Panc1 (cell line): ENCODE results near the gene UGGT2. TPM values are rescaled to one million over a fixed set of nuclear protein-coding genes. Genes with fewer than 3 reads are reported as not detected.

Source experiments
- ATAC-seq: fragments of 200-7000 bp; cut with Tn5 transposase; 2 replicates; pipeline ENCODE4 v1.9.1; 2020; ENCODE audit warnings: mild to moderate bottlenecking, moderate library complexity
- BruUV-seq: library from RNA; stranded (reverse); fragments of 400-500 nt; replicated peaks from 2 replicates; lab custom pipeline; 2021; lab: Mats Ljungman, UMichigan
- CTCF ChIA-PET: fragments of 300-600 bp; sonication (Branson Sonifier 250); formaldehyde crosslinking; loops from one replicate; lab custom pipeline; 2022; ENCODE audit warnings: antibody characterized with exemption; lab: Charles Lee
- POLR2A ChIA-PET: fragments of 300-600 bp; sonication (Branson Sonifier 250); formaldehyde crosslinking; loops from one replicate; lab custom pipeline; 2022; ENCODE audit warnings: antibody characterized with exemption; lab: Charles Lee
- DNase-seq: peaks from one replicate; pipeline ENCODE4 v3.0.0-alpha.2; 2010; ENCODE audit warnings: low read depth, low spot score
- H3K27ac ChIP-seq: 2 replicates; pipeline ENCODE4 v1.5.1; 2011; ENCODE audit warnings: mild to moderate bottlenecking, low read length, inconsistent platforms
- H3K27me3 ChIP-seq: fragments of 200-500 bp; sonication (Bioruptor generic); 2 replicates; pipeline ENCODE4 v1.6.0; 2014; ENCODE audit warnings: low read length, inconsistent platforms; ENCODE audit not compliant: control insufficient read depth, insufficient read depth
- H3K36me3 ChIP-seq: fragments of 200-500 bp; sonication (Bioruptor generic); 2 replicates; pipeline ENCODE4 v1.5.1; 2014; ENCODE audit warnings: inconsistent platforms, mild to moderate bottlenecking, low read length, moderate library complexity; ENCODE audit not compliant: control insufficient read depth, insufficient read depth
- H3K4me1 ChIP-seq: 2 replicates; pipeline ENCODE4 v1.5.1; 2011; ENCODE audit warnings: inconsistent platforms, mild to moderate bottlenecking, low read length, moderate library complexity; ENCODE audit not compliant: control insufficient read depth, insufficient read depth
- H3K4me3 ChIP-seq, 2 experiments: 2 replicates each; pipeline ENCODE4 v1.5.1; 2011 to 2012; ENCODE audit warnings: low read depth in 2 of 2, low read length in 2 of 2, mild to moderate bottlenecking in 2 of 2, inconsistent platforms in 1 of 2, moderate library complexity in 1 of 2
- H3K9me3 ChIP-seq: fragments of 200-500 bp; sonication (Bioruptor generic); 2 replicates; pipeline ENCODE4 v1.5.1; 2014; ENCODE audit warnings: low read depth, mild to moderate bottlenecking, inconsistent platforms, low read length, moderate library complexity; ENCODE audit not compliant: control insufficient read depth, insufficient read depth
- POLR2AphosphoS5 ChIP-seq: IDR thresholded peaks from 2 replicates; pipeline ENCODE4 v1.6.1; 2012; ENCODE audit warnings: mild to moderate bottlenecking, low read depth, low read length, moderate library complexity
- SIN3A ChIP-seq: IDR thresholded peaks from 2 replicates; pipeline ENCODE4 v1.6.1; 2012; ENCODE audit warnings: low read depth, mild to moderate bottlenecking, low read length, moderate library complexity, borderline replicate concordance; ENCODE audit not compliant: insufficient read depth
- TCF7L2 ChIP-seq: IDR thresholded peaks from 2 replicates; pipeline ENCODE4 v1.6.1; 2011; ENCODE audit warnings: mild to moderate bottlenecking, low read depth, low read length, inconsistent platforms
- in situ Hi-C: cut with HindIII; loops from 2 replicates; pipeline ENCODE4 v1.10.0; 2016; ENCODE audit warnings: low sequenced_read_pairs, low pct_unique_long_range_greater_than_20kb
- intact Hi-C: fragments of 100-400 bp; cut with micrococcal nuclease; formaldehyde crosslinking; loops from one replicate; pipeline ENCODE4 v1.10.0; 2022; ENCODE audit not compliant: unreplicated experiment
- total RNA-seq: library from RNA; stranded (reverse); gene quantifications from one replicate; pipeline ENCODE4 v1.2.1, GENCODE V29; 2021; ENCODE audit not compliant: unreplicated experiment
- TF ChIP-seq, protein P1 (sequence below): fragments of 450-650 bp; IDR thresholded peaks from 2 replicates; pipeline ENCODE4 v1.5.1; 2017; ENCODE audit warnings: mild to moderate bottlenecking
- TF ChIP-seq, protein P2 (sequence below), 2 experiments: IDR thresholded peaks; 2 replicates each; pipeline ENCODE4 v1.6.1; 2011 to 2012; ENCODE audit warnings: low read depth in 2 of 2, control low read depth in 1 of 2, low read length in 1 of 2, mild to moderate bottlenecking in 1 of 2, moderate library complexity in 1 of 2; ENCODE audit not compliant: insufficient read depth in 1 of 2

UGGT2 gene
- total RNA-seq, 1 experiment from 2014 or later = 22.9 TPM

DNA sequence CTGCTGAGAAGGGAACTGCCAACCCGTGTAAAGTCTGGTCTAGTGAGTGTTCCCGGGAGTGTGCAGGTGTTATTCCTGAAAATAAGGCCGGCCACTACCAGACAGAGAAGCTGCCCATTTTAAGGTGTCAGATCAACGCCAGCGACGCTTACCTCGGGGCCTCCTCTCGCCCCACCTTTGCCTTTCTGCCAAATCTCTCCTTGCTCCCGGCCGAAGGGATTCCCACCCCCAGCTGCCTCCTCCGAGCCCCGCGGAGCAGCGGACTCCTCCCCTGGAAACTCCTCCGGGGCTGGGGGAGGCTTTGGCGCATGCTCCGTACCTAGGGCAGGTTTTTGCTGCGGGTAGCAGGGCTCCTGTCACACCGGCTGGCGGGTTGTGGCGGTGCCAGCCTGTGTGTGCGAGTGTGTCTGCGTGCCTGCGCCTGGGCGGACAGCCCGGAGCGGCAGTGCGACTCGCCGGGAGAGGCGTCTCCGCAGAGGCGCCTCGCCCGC lies 36.6 kb upstream of the UGGT2 start, which contains the start of gene HS6ST3:
Gene HS6ST3, plus strand, starts transcription at position 359 of the 491 bp plus-strand sequence.
- no peak for DNase-seq
- Histone ChIP-seq H3K4me3 (peak within 1 kb of the TSS; percentile 42 to 51), H3K27me3 (peaks cover 38% of the 10 kb centered on the region), H3K27ac (no peak within 1 kb of the TSS), H3K9me3 (no peaks in the 10 kb centered on the region), H3K36me3 (no peaks in the 10 kb centered on the region), H3K4me1 (no peaks in the 10 kb centered on the region; the same call in 1 of the 2 replicates)
- no TSS peak for BruUV-seq
- ATAC-seq = peak; percentile 84
- CTCF ChIA-PET = interaction anchor here (0.5 kb wide), 1 partner anchor 1053 kb away, joined by 3 read pairs; no protein-coding TSS in a partner anchor
- intact Hi-C loops = no loop called here
- POLR2A ChIA-PET = no interaction called here
- in situ Hi-C loops = no loop called here
- TF ChIP-seq TCF7L2 (no peak), SIN3A (no peak), POLR2AphosphoS5 (no peak)
- TF ChIP-seq, protein P1, sequence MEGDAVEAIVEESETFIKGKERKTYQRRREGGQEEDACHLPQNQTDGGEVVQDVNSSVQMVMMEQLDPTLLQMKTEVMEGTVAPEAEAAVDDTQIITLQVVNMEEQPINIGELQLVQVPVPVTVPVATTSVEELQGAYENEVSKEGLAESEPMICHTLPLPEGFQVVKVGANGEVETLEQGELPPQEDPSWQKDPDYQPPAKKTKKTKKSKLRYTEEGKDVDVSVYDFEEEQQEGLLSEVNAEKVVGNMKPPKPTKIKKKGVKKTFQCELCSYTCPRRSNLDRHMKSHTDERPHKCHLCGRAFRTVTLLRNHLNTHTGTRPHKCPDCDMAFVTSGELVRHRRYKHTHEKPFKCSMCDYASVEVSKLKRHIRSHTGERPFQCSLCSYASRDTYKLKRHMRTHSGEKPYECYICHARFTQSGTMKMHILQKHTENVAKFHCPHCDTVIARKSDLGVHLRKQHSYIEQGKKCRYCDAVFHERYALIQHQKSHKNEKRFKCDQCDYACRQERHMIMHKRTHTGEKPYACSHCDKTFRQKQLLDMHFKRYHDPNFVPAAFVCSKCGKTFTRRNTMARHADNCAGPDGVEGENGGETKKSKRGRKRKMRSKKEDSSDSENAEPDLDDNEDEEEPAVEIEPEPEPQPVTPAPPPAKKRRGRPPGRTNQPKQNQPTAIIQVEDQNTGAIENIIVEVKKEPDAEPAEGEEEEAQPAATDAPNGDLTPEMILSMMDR = no peak
- TF ChIP-seq, protein P2, sequence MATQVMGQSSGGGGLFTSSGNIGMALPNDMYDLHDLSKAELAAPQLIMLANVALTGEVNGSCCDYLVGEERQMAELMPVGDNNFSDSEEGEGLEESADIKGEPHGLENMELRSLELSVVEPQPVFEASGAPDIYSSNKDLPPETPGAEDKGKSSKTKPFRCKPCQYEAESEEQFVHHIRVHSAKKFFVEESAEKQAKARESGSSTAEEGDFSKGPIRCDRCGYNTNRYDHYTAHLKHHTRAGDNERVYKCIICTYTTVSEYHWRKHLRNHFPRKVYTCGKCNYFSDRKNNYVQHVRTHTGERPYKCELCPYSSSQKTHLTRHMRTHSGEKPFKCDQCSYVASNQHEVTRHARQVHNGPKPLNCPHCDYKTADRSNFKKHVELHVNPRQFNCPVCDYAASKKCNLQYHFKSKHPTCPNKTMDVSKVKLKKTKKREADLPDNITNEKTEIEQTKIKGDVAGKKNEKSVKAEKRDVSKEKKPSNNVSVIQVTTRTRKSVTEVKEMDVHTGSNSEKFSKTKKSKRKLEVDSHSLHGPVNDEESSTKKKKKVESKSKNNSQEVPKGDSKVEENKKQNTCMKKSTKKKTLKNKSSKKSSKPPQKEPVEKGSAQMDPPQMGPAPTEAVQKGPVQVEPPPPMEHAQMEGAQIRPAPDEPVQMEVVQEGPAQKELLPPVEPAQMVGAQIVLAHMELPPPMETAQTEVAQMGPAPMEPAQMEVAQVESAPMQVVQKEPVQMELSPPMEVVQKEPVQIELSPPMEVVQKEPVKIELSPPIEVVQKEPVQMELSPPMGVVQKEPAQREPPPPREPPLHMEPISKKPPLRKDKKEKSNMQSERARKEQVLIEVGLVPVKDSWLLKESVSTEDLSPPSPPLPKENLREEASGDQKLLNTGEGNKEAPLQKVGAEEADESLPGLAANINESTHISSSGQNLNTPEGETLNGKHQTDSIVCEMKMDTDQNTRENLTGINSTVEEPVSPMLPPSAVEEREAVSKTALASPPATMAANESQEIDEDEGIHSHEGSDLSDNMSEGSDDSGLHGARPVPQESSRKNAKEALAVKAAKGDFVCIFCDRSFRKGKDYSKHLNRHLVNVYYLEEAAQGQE (IDR thresholded peaks at IDR 0.05; ENCODE audit: insufficient read depth in 1 of 2, low read depth in 2 of 2, low read length in 1 of 2) = no peak

DNA sequence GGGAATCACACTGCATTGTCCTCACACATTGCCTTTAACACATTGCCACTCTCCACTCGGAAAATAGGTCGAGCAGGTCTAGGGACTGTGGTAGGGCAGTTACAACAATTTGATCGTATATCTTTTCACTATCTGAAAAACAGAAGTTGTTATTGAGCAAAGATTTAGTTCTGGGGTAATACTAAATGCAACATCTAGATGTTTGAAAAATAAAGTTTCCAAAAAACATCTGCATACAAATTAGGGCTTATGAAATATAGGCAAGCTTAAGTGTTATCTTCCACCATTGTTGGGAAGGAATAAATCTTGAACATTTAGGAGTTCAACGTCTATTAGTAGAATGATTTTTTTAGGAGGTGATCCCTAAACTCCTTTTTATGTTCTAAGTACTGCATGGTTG lies 35.9 kb upstream of the UGGT2 start:
- intact Hi-C loops = no loop called here
- CTCF ChIA-PET = no interaction called here
- Histone ChIP-seq H3K36me3 (no peaks in the 10 kb centered on the region), H3K27me3 (peaks cover 37% of the 10 kb centered on the region), H3K4me3 (no peak overlapping the region), H3K9me3 (no peaks in the 10 kb centered on the region), H3K4me1 (no peaks in the 10 kb centered on the region; the same call in 1 of the 2 replicates), H3K27ac (no peak overlapping the region)
- TF ChIP-seq SIN3A (no peak), POLR2AphosphoS5 (no peak), TCF7L2 (no peak)
- TF ChIP-seq, protein P1 = no peak
- TF ChIP-seq, protein P2 (IDR thresholded peaks at IDR 0.05; ENCODE audit: insufficient read depth in 1 of 2, low read depth in 2 of 2, low read length in 1 of 2) = no peak
- ATAC-seq = no peak
- BruUV-seq = no TSS peak
- DNase-seq = no peak
- POLR2A ChIA-PET = no interaction called here
- in situ Hi-C loops = no loop called here
